Brain microvascular endothelial cell (primary cell): Measurements from ENCODE around the gene PSMA7.

ENCODE experiments used
- DNase-seq: peaks from one replicate; pipeline ENCODE4 v3.0.0-alpha.2; 2020
- H3K27ac ChIP-seq: fragments of 250-450 bp; sonication (Bioruptor Pico); 2 replicates; pipeline ENCODE4 v1.5.1; 2020; ENCODE audit warnings: mild to moderate bottlenecking, moderate library complexity
- H3K27me3 ChIP-seq: fragments of 250-450 bp; sonication (Bioruptor Pico); replicated peaks from 2 replicates; pipeline ENCODE4 v1.5.1; 2020; ENCODE audit warnings: mild to moderate bottlenecking
- H3K36me3 ChIP-seq: fragments of 250-450 bp; sonication (Bioruptor Pico); replicated peaks from 2 replicates; pipeline ENCODE4 v1.5.1; 2020; ENCODE audit warnings: mild to moderate bottlenecking
- H3K4me3 ChIP-seq: 2 replicates; pipeline ENCODE4 v1.5.1; 2011; ENCODE audit warnings: low read depth, mild to moderate bottlenecking, control low read depth, low read length, moderate library complexity
- CTCF ChIP-seq: IDR thresholded peaks from 2 replicates; pipeline ENCODE4 v1.5.1; 2011; ENCODE audit warnings: low read depth, mild to moderate bottlenecking, moderate library complexity, low read length, control low read depth, inconsistent platforms; ENCODE audit errors: missing control alignments
- in situ Hi-C: cut with HindIII; loops from 2 replicates; pipeline ENCODE4 v1.10.0; 2017; ENCODE audit warnings: low sequenced_read_pairs, low pct_ligation_motif_present

PSMA7 gene

DNA sequence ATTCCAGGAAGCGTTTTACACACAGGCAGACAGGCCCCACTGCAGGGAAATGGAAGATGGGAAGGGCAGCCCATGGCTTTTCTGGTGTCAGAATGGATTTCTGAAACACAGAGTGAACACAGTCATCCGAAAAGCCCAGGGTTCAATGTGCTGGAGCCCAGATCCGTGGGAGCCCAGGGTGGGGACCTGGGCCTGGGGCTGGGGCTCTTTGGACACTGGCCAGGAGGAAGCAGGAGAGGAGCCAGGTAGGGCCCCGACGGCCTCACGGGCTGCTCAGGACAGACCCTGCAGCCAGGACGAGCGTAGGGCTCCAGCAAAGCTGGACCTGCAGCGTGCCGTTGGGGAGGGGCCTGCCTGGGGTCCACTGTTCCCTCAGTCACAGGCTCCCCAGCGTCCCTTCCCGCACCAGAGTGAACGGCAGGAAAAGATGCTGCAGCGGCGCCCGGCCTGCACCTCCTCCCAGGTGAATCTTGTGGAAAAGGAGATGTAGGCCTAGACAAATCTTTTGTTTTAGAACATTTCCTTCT is 45.2 kb downstream of the PSMA7 start:
- DNase-seq: no peak

GRCh38 chr20:62096421-62097380 is 46.5 kb downstream of the PSMA7 start:
- H3K4me3 ChIP-seq: no peak overlapping the region
- no peaks in the 10 kb centered on the region for H3K27me3 ChIP-seq
- no peak for DNase-seq
- in situ Hi-C loops: no loop called here
- TF ChIP-seq CTCF: no peak
- H3K36me3 ChIP-seq: no peaks in the 10 kb centered on the region
- no peak overlapping the region for H3K27ac ChIP-seq

More for the DNA sequence above, 45.2 kb downstream of the PSMA7 start:
- TF ChIP-seq CTCF: no peak
- H3K4me3 ChIP-seq: no peak overlapping the region
- no peaks in the 10 kb centered on the region for H3K36me3 ChIP-seq
- no peaks in the 10 kb centered on the region for H3K27me3 ChIP-seq
- in situ Hi-C loops: no loop called here
- no peak overlapping the region for H3K27ac ChIP-seq

- Histone ChIP-seq H3K4me3 (no peak overlapping the region), H3K27ac (no peak overlapping the region), H3K36me3 (no peaks in the 10 kb centered on the region), H3K27me3 (no peaks in the 10 kb centered on the region)
- in situ Hi-C loops: no loop called here
- DNase-seq: no peak
- TF ChIP-seq CTCF: peak; percentile 7
Measured at GRCh38 chr20:62089393-62089792, 53.8 kb downstream of the PSMA7 start.

- no peak overlapping the region for H3K4me3 ChIP-seq
- DNase-seq: peak; percentile 93
- in situ Hi-C loops: no loop called here
- no peaks in the 10 kb centered on the region for H3K27me3 ChIP-seq
- no peak for TF ChIP-seq CTCF
- H3K27ac ChIP-seq: no peak overlapping the region
- no peaks in the 10 kb centered on the region for H3K36me3 ChIP-seq
Measured at GRCh38 chr20:62088258-62089127, 54.7 kb downstream of the PSMA7 start.

GRCh38 chr20:62087632-62088031 is 55.6 kb downstream of the PSMA7 start:
- no peak for DNase-seq
- H3K27me3 ChIP-seq: no peaks in the 10 kb centered on the region
- in situ Hi-C loops: no loop called here
- H3K4me3 ChIP-seq: no peak overlapping the region
- no peaks in the 10 kb centered on the region for H3K36me3 ChIP-seq
- H3K27ac ChIP-seq: no peak overlapping the region
- TF ChIP-seq CTCF: no peak
